ENCODE results near the gene R3HCC1L. TPM values are rescaled to one million over a fixed set of nuclear protein-coding genes. Genes with fewer than 3 reads are reported as not detected.

Gene R3HCC1L
- total RNA-seq, 2 donors from 2014 or later: 21.7 to 23.3 TPM

DNA sequence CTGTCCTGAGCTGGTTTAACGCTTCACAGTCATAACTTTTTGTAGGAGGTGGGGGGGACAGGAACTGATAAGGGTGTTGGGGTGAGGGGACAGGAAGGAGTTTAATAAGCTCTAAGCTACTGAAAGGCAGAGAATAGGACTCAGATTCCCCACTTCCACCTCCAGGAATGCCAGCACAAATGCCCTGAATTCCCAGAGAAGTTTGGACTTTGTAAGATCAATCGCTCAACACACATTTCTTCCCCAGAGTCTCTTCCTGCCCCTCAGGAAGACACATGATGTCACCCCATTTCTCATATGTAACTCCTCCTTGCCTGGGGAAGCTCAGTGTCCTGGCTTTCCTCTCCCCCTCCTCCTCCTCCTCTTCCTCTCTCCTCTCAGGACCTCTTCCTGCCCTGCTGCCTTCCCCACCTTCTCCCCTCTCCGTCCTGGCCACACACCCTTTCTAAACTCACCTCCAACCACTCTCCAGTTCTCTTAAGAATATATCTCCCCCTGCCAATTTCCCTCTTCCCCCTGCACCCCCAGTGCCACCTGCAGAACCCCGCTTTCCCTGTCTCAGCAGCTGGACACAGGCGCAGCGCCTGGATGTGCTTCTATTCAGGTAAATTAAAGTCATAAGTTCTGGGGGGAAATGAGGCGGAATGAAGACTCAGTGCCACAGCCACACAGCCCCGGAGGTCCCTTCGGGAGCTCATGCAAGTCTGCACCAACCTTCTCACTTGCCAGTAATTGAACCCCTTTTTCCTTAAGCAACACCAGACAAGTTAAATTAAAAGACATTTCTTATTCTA lies 138.8 kb downstream of the R3HCC1L start:
- no peak for ATAC-seq
- no peak overlapping the region for H3K27ac Mint-ChIP-seq
- peaks cover 51% of the 10 kb centered on the region for H3K27me3 Mint-ChIP-seq

GRCh38 chr10:98274562-98274961 lies 140.1 kb downstream of the R3HCC1L start:
- DNase-seq (no peak), ATAC-seq (no peak)
- H3K36me3 Mint-ChIP-seq (ENCODE audit: low read depth): no peaks in the 10 kb centered on the region
- H3K9me3 ChIP-seq (ENCODE audit: control insufficient read depth, low read length, poor library complexity, severe bottlenecking): no peaks in the 10 kb centered on the region
- peaks cover 43% of the 10 kb centered on the region for H3K27me3 Mint-ChIP-seq
- no peak overlapping the region for H3K4me3 Mint-ChIP-seq
- no peaks in the 10 kb centered on the region for H3K4me1 Mint-ChIP-seq
- H3K27ac Mint-ChIP-seq: no peak overlapping the region

More for the DNA sequence above, 138.8 kb downstream of the R3HCC1L start:
- no peak for DNase-seq
- H3K9me3 ChIP-seq (ENCODE audit: control insufficient read depth, low read length, poor library complexity, severe bottlenecking): no peaks in the 10 kb centered on the region
- peaks cover 2% of the 10 kb centered on the region for H3K4me1 Mint-ChIP-seq
- no peak overlapping the region for H3K4me3 Mint-ChIP-seq
- no peaks in the 10 kb centered on the region for H3K36me3 Mint-ChIP-seq (ENCODE audit: low read depth)

DNA sequence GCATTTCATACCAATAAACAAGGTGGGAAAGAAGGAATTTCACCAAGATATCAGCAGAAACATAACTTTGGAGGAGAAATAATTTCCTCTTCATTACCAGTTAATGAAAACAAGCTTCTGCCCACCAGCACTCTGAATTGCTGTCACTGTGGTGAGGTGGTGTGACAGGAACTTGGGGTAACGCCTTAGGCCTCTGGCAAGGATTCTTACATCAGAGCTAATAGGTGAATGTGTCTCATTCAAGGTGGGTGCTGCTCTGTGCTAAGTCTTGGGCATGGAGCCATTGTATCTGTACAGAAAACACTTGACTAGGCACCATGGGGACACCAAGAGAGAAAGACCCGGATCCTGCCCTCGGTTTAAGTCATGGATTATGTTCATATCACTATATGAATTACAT lies 141.9 kb downstream of the R3HCC1L start:
- Mint-ChIP-seq H3K27me3 (peaks cover 26% of the 10 kb centered on the region), H3K4me1 (no peaks in the 10 kb centered on the region), H3K36me3 (ENCODE audit: low read depth) (no peaks in the 10 kb centered on the region), H3K27ac (no peak overlapping the region), H3K4me3 (no peak overlapping the region)
- no peaks in the 10 kb centered on the region for H3K9me3 ChIP-seq (ENCODE audit: control insufficient read depth, low read length, poor library complexity, severe bottlenecking)
- no peak for ATAC-seq
- no peak for DNase-seq

- ATAC-seq (no peak), DNase-seq (no peak)
- Mint-ChIP-seq H3K27ac (no peak overlapping the region), H3K36me3 (ENCODE audit: low read depth) (no peaks in the 10 kb centered on the region), H3K4me1 (no peaks in the 10 kb centered on the region), H3K27me3 (peaks cover 14% of the 10 kb centered on the region), H3K4me3 (no peak overlapping the region)
- H3K9me3 ChIP-seq (ENCODE audit: control insufficient read depth, low read length, poor library complexity, severe bottlenecking): no peaks in the 10 kb centered on the region
Measured at GRCh38 chr10:98285416-98285815, 151.0 kb downstream of the R3HCC1L start.

- Mint-ChIP-seq H3K27me3 (peaks cover 15% of the 10 kb centered on the region), H3K36me3 (ENCODE audit: low read depth) (no peaks in the 10 kb centered on the region), H3K27ac (no peak overlapping the region), H3K4me3 (no peak overlapping the region), H3K4me1 (no peaks in the 10 kb centered on the region)
- ATAC-seq: no peak
- no peak for DNase-seq
- no peaks in the 10 kb centered on the region for H3K9me3 ChIP-seq (ENCODE audit: control insufficient read depth, low read length, poor library complexity, severe bottlenecking)
Measured at GRCh38 chr10:98286419-98286818, 152.0 kb downstream of the R3HCC1L start.

DNA sequence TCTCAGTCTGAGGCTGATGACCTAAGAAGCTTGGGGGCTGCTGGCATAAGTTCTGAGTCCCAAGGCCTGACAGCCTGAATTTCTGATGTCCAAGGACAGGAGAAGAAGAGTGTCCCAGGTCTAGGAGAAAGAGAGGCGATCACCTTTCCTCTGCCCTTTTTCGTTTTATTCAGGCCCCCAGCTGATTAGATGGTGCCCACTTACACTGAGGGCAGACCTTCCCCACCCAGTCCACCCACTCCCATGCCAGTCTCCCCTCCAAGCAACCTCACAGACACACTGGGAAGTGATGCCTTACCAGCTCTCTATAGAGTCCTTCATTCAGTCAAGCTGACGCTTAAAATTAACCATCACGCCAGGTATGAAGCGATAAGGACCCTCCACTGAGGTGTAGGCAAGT lies 152.9 kb downstream of the R3HCC1L start:
- Mint-ChIP-seq H3K4me3 (no peak overlapping the region), H3K27ac (no peak overlapping the region), H3K36me3 (ENCODE audit: low read depth) (no peaks in the 10 kb centered on the region), H3K4me1 (no peaks in the 10 kb centered on the region), H3K27me3 (peaks cover 24% of the 10 kb centered on the region)
- ATAC-seq: no peak
- no peak for DNase-seq
- no peaks in the 10 kb centered on the region for H3K9me3 ChIP-seq (ENCODE audit: control insufficient read depth, low read length, poor library complexity, severe bottlenecking)

GRCh38 chr10:98289802-98290209 lies 155.3 kb downstream of the R3HCC1L start:
- H3K36me3 Mint-ChIP-seq (ENCODE audit: low read depth): no peaks in the 10 kb centered on the region
- ATAC-seq (no peak), DNase-seq (no peak)
- H3K4me1 Mint-ChIP-seq: no peaks in the 10 kb centered on the region
- no peak overlapping the region for H3K4me3 Mint-ChIP-seq
- H3K27me3 Mint-ChIP-seq: peaks cover 39% of the 10 kb centered on the region
- no peaks in the 10 kb centered on the region for H3K9me3 ChIP-seq (ENCODE audit: control insufficient read depth, low read length, poor library complexity, severe bottlenecking)
- no peak overlapping the region for H3K27ac Mint-ChIP-seq

GRCh38 chr10:98292971-98293370 lies 158.5 kb downstream of the R3HCC1L start:
- Mint-ChIP-seq H3K36me3 (ENCODE audit: low read depth) (no peaks in the 10 kb centered on the region), H3K27ac (no peak overlapping the region), H3K4me1 (peaks cover 2% of the 10 kb centered on the region), H3K27me3 (peaks cover 51% of the 10 kb centered on the region), H3K4me3 (no peak overlapping the region)
- DNase-seq: no peak
- no peaks in the 10 kb centered on the region for H3K9me3 ChIP-seq (ENCODE audit: control insufficient read depth, low read length, poor library complexity, severe bottlenecking)
- no peak for ATAC-seq

DNA sequence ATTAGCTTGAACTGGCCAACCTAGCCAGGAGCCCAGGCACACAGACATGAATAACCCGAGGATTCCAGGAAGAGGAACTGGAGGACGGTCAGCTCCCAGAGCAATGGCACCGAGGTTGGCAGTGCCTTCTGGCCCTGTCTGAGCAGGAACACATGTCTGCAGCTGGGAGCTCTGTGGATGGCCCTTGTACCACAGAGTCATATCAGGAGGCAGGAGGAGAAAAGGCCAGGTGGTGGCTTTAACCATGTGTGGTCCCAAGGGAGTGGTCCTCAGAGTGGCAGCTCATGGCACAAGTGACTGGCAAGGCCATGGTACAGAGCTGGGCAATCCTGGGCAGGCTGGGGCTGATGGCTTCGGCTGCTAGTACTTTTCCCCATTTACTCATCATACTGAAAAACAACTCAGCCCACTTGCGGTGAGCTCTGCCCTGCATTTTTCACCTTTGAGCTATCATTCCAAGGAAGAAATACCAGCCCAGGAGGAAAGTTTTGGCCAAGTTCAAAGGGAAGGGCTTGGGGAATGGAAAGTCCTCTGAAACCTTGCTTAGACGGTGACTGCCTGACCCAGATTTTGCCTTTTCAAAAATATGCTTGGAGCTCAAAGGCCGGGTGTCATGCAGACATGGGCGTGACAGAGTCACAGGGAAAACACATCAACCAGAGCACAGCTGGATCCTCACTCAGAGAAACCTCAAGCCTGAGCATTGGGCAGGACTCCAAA lies 159.3 kb downstream of the R3HCC1L start:
- no peak overlapping the region for H3K27ac Mint-ChIP-seq
- peaks cover 2% of the 10 kb centered on the region for H3K4me1 Mint-ChIP-seq
- no peaks in the 10 kb centered on the region for H3K9me3 ChIP-seq (ENCODE audit: control insufficient read depth, low read length, poor library complexity, severe bottlenecking)
- DNase-seq (no peak), ATAC-seq (no peak)
- H3K27me3 Mint-ChIP-seq: peaks cover 55% of the 10 kb centered on the region
- no peaks in the 10 kb centered on the region for H3K36me3 Mint-ChIP-seq (ENCODE audit: low read depth)
- H3K4me3 Mint-ChIP-seq: no peak overlapping the region

DNA sequence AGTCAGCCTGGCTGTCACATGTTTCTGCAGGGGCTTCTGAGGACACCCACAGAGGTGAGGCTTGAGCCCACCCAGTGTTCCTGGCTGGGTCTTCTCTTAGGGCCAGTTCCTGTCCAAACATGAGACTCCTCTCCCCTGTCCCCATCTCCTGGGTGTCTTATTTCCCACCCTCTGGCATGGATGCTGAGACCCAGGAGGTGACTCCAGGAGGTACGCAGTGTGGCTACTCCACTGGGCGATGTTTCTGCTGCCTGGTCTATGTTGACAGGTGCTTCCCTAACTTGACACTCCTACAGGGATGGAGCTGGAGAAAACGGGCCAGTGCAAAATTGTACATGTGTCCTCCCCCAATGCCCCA lies 159.8 kb downstream of the R3HCC1L start:
- Mint-ChIP-seq H3K27ac (no peak overlapping the region), H3K36me3 (ENCODE audit: low read depth) (no peaks in the 10 kb centered on the region), H3K27me3 (peaks cover 61% of the 10 kb centered on the region), H3K4me3 (no peak overlapping the region), H3K4me1 (peaks cover 2% of the 10 kb centered on the region)
- H3K9me3 ChIP-seq (ENCODE audit: control insufficient read depth, low read length, poor library complexity, severe bottlenecking): no peaks in the 10 kb centered on the region
- ATAC-seq (no peak), DNase-seq (no peak)

Other genes starting within 250 kb of the R3HCC1L start
- not detected for gene CRTAC1, start 104.0 kb upstream of the R3HCC1L start, total RNA-seq
- gene LOXL4, start 133.5 kb downstream of the R3HCC1L start, total RNA-seq: not detected

All from T-helper 17 cell (primary cell).